Measurements from ENCODE around the gene PHAF1.
"Not testable (repeated sequence)": the region's sequence is repeated elsewhere in the genome, so short reads cannot be mapped to it uniquely, and the experiment has no call there.

PHAF1 gene

DNA sequence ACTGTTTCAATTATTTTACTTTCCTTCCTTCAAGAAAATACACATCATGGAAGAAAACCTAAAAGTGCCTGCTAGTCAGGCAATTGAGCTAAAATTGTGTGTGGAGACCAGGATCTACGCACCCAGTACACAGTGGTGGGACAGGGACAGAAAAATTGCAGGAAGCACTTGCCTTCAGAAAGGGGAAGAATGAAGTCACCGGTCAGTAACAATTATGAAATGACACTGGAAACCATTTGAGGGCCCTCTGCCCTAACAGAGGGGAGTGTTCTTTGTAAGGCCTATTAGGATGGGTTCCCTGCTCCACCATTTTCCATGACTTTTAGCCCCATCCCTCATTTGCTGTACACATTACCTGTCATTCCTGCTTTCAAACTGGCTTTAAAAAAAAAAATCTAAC lies 4.5 kb upstream of the PHAF1 start:
- DNase-seq (ENCODE audit: low spot score) = no peak

DNA sequence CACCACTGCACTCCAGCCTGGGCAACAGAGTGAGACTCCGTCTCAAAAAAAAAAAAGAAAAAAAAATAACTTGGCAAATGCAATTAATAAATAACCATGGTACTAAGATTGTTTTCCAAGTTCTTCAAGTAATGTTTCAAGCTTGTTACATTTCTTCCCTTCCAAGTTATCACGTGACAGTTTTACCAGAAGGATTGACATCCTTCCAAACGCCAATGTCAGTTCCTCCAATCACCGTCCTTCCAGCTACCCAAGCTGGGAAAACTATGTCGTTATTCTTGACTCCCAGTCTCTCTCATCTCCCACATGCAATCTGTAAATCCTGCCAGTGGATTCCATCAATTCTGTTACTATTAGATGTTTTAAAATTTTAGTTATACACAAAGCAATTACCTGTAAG lies 3.9 kb upstream of the PHAF1 start:
- DNase-seq (ENCODE audit: low spot score) = no peak

DNA sequence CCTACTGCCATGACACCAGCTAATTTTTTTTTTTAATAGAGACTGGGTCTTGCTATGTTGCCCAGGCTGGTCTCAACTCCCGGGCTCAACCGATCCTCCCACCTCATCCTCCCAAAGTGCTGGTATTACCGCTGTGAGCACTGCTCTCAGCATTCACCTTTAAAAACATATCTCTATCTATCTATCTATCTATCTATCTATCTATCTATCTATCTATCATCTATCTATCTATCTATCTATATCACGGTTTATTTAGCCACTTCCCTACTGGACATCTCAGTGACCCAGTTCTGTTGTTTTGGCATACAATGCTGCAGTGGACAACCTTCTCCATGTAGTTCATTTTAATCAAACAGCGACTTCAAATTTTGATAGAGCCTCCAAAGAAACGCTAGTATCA lies 1.3 kb upstream of the PHAF1 start:
- no peak for DNase-seq (ENCODE audit: low spot score)

DNA sequence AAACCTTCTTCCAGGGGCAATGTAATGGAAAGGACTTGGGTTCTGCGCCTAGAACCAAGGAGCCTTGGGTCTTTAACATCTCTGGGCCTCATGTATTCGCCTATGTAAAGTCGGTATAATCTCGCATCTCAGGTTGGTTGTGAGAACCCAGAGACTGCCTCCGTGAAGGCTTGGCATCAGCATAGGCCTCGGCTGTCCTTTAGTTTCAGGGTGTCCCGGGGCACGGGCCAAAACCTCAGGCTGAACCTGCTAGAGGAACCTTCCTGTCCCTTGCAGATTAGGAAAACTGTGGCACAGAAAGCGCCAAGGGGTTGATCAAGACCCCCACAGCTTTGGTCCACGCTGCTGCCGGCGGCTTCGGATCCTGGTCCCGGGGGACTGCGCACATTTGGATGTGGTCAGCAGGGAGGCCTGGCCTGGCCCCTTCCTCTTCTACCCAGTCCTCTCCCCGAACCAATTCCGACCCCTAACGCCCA lies 772 bp upstream of the PHAF1 start:
- DNase-seq (ENCODE audit: low spot score) = no peak

DNA sequence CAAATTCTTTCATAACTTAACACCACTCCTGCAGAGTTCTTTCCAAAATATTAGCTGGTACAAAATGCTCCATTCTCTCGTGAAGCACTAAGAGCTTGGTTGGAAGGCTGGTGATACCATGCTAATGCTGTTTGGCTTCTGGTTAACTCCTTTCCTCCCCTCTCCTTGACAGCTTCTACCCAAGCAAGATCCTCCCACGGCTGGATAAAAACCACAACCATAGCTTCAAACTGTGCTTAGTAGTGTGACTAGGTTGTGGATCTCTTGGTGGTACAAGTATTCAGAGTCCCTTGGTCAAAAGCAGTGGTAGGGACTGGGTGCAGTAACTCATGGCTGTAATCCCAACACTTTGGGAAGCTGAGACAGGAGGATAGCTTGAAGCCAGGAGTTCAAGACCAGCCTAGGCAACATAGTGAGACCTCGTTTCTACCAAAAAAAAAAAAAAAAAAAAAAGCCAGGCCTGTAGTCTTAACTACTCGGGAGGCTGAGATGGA lies 2.3 kb downstream of the PHAF1 start:
- no peak for DNase-seq (ENCODE audit: low spot score)

DNA sequence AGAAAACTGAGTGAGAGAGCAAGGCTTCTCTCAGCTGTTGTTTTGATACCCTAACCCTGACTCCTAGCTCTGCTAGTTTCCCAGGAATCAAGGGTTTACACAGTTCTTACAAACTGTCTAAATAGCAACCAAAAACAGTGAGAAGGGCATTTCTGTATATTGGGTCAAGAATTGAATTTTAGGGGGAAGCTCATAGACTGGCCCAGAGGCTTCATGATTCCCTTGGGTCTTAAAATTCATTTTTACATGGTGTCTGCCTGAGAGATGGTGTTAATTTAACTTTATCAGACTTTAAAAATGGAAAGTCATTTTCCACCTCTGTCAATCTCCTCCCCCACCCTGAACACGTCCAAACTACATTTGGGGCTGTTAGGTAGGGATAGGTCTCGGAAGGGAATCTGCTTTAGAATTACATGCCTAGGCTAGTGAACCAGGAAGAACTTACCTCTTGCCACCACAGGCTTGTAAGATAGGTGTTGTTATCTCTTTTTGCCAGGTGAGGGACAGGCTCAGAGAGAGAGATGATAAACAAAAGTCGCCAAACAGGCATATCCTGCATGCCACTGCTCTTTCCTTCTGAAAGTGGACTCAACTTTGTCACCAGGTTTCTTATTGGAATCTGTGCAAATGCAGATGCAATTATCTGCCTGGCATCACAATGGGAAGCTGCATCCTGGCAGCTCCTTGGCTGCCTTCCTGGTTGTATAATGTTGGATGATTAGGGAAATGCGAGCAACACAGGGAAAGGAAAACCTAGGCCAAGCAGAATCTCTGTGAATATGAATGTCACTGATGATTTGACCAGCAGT lies 3.1 kb downstream of the PHAF1 start:
- DNase-seq (ENCODE audit: low spot score) = no peak

DNA sequence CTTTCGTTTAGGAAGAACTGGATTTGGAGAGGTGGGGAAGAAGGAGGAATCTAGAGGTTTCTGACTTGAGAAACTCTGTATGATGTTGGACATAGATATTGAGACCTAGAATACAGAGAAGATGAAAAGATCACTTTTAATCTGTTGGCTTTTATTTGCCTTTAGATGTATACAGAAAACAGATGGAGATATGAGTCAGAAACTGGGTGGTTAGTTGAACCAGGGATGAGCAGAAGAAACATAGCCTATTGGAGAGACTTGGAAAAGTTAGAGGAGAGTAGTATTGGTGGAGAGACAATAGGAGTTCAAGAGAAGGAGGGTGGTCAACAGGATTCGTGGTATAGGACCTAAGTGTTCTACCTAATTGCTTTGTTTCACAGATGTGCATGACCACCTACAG lies 5.1 kb downstream of the PHAF1 start:
- no peak for DNase-seq (ENCODE audit: low spot score)

DNA sequence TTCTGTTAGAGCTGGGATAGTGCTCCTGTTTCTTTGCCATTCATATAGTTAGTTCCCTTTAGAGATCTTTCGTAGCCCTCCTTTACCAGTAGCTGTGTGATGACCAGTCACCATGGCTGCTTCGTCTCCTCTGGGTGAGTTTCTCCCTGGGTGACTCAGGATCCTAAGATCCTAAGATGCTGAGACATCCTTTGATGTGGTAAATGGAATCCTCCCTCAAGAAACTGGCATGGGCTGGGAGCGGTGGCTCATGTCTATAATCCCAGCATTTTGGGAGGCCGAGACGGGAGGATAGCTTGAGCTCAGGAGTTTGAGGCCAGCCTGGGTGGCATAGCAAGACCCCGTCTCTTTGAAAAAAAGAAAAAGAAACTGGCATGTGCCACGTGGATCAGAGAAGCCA lies 5.9 kb downstream of the PHAF1 start:
- peak; percentile 89 for DNase-seq (ENCODE audit: low spot score)

DNA sequence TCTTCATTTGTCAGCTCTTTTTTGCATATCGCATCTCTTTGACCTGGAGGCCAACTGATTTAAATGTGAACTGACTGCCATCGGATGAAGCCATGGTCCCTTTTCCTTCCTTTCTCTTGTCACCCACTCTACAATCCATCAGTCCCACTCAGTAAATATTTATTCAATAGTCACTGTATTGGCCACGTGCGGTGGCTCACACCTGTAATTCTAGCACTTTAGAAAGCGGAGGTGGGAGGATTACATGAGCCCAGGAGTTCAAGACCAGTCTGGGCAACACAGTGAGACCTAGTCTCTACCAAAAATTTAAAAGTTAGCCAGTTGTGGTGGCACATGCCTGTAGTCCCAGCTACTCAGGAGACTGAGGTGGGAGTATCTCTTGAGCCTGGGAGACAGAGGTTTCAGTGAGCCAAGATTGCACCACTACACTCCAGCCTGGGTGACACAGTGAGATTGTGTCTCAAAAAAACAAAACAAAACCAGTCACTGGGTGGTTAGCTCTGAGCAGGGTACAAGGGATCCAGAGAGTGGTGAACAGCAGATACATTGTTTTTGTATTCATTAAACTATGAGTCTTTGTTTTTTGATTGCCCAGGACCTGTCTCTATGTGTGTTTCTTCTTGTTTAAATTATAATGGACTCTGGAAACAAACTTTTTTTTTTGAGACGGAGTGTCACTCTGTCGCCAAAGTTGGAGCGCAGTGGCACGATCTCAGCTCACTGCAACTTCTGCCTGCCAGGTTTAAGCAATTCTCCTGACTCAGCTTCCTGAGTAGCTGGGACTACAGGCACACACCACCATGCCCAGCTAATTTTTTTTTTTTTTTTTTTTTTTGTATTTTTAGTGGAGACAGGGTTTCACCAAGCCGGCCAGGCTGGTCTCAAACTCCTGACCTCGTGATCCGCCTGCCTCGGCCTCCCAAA lies 6.9 kb downstream of the PHAF1 start:
- no peak for DNase-seq (ENCODE audit: low spot score)

DNA sequence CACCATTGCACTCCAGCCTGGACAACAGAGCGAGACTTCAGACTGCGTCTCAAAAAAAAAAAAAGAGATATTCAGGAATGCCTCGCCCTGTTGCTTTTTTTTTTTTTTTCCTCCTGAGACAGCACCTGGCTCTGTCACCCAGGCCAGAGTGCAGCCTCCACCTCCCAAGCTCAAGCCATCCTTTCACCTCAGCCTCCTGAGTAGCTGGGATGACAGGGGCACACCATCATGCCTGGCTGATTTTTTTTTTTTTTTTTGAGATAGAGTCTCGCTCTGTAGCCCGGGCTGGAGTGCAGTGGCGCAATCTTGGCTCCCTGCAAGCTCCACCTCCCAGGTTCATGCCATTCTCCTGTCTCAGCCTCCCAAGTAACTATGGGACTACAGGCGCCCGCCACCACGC lies 8.0 kb downstream of the PHAF1 start:
- DNase-seq (ENCODE audit: low spot score) = no peak

DNA sequence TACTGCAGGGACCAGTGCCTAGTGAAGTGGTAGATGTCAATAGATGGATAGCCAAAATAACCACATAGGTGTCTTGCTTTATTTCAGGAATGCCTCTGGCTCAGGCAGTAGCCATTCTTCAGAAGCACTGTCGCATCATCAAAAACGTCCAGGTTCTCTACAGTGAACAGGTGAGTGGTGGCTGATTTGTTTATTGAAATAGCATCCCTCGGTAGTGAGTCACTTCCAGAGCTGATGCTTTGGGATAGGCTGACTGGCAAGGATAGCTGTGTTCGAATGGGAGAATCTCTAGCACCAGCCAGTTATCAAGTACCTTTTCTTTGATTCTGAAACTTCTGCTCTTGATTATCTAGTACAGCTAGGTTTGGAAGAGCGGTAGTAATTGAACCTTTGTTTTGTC lies 10.3 kb downstream of the PHAF1 start:
- DNase-seq (ENCODE audit: low spot score) = no peak

DNA sequence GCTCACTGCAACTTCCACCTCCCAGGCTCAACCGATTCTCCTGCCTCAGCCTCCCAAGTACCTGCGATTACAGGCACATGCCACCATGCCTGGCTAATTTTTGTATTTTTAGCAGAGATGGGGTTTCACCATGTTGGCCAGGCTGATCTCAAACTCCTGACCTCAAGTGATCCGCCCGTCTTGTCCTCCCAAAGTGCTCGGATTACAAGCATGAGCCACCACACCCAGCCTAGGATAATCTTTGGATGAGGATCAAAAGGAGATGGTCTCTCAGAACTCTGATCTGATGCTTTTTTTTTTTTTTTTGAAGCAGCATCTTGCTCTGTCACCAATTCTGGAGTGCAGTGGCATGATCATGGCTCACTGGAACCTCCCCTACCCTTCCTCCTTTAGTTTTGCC lies 13.1 kb downstream of the PHAF1 start:
- not testable (repeated sequence) for DNase-seq (ENCODE audit: low spot score)

DNA sequence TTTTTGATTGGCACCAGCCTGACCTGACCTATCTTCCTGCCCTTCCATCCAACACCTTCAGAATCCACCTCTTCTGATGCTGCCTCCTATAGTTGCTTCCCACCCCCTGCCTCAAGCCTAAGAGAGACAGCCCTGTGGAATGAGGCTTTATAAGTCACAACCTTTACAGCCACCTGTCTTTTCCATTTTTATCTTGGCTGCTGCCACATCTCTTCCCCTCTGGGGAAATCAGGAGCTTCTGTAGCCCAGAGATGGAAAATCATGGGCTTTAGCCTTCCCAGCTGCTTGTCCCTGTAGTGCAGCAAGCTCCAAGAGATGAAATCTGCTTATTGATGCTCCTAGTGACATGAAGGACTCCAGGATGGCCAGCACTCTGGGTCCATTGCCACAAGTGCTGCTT lies 18.7 kb downstream of the PHAF1 start:
- no peak for DNase-seq (ENCODE audit: low spot score)

DNA sequence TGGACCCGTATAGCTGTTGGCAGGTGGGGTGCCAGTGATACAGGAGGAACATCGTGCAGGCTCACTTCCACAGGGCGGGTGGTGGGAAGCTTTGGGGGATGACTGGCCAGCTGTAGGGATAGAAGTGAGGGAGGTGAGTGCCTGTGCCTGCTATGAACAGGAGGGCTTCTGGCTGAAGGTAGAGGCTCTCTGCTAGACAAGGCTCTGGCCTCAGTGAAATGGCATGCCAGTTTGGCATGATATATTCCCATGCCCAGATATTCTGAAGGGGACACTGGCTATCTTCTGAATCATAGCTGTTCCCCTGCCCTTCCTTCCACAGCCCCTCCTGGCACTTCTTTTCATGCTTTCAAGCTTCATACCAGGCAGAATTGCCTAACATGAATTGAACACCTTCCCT lies 19.1 kb downstream of the PHAF1 start:
- no peak for DNase-seq (ENCODE audit: low spot score)

DNA sequence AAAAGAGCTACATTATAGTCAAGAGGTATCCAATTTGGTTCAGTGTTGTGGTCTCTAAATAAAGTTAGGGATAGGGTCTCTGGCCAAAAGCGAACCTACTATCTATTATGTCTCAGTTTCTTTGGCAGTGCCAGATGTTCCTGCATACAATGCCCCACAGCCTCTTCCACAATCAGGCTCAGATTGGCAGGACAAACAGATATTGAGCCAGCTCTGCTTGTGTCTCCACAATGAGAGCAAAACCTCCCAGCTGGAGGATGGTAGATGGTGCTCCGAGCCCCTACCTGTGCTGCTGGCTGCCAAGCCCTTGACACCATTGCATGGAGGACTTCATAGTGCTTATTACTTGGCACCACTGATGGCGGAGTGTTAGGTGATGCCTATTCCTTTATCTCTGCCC lies 19.7 kb downstream of the PHAF1 start:
- DNase-seq (ENCODE audit: low spot score) = no peak

DNA sequence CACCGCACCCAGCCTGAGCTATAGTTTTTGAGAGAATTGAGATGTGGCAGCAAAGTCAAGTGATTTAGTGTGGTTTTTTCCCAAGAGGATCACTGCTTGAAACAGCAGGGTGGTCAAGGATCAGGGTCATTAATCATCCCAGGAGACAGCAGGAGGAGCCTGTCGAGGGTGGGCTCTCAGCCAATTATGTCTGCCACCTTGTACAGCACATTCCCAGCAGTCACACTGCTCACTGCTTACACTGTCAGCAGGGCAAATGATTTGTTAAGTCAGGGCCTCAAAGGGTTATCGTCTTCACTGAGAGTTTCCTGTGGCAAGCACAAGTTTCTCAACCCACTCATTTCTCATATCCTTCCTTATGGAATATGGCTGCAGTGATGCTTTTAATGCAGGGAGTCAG lies 27.9 kb downstream of the PHAF1 start:
- no peak for DNase-seq (ENCODE audit: low spot score)

DNA sequence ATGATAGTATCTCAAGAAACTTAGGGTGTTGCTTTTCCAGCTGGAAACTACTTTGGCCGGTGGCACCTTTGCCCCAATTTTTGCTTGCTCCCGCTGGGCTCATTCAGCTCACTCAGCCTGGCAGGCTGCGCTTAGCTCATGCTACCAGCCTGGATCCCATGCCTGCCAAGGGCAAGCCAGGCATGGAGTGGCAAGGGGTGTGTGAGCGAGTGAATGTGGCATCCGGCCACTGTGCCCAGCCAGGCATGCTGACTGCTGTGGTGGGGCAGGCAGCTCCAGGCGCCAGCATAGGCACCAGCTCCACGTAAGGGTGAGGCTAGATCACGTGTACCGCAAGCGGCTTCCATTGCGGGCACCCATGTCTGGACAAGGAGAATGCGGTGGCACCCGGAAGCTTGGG lies 31.6 kb downstream of the PHAF1 start:
- DNase-seq (ENCODE audit: low spot score) = no peak

DNA sequence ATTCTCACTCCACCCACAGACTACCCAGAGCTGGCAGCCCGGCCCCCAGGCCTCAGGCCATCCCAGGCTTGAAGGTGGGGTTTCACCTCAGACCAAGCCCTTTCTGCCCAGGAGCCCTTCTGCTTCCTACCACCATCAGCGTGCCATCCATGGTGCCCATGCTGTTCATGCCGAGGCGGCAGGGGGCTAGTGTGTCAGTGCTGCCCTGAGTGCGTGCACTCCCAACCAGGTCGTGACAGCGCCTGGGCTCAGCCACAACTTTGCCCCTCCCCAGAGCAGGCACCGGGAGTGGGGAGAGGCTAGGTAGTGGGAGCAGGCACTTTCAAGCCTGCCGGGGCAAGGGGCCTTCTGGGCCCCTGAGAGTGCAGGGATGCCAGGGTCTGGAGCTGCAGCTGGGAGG lies 32.6 kb downstream of the PHAF1 start:
- DNase-seq (ENCODE audit: low spot score) = no peak

DNA sequence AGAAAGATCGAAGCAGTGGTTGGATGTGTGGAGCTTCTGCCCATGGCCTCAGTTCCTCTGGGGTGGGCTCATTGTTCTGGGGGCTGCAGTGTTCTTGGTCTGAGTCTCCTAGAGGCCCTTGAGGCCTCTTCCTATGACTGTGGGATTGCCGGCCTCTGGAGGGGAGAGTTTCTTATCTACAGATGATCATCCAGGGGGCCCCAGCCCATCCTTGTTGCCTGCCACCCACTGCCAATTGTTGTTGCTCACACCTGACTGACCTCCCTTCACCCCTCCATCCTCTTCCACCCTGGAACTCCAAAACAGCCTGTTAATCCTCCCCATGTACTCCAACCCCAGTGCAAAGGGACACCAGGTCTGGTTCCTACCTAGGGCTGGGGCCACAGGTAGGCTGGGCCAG lies 35.2 kb downstream of the PHAF1 start:
- no peak for DNase-seq (ENCODE audit: low spot score)

DNA sequence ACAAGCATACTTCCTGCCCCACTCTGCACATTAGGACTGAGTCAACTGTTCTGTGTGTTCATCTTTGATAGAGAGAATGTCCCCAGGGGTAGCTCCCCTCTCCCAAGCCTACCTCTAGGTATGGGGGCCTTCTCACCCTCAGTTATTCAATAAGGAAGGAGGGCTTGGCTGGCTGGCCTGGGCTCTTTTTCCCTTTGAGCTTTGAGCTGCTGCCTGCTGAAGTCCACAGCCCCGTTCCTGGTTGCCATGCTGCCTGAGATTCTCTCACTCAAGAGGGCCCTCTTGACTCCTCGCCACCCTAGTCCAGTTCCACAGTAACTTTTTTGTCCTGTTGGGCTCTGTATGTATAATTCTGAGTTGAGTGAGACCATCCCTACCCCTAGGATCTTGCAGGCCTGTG lies 36.0 kb downstream of the PHAF1 start:
- no peak for DNase-seq (ENCODE audit: low spot score)

DNA sequence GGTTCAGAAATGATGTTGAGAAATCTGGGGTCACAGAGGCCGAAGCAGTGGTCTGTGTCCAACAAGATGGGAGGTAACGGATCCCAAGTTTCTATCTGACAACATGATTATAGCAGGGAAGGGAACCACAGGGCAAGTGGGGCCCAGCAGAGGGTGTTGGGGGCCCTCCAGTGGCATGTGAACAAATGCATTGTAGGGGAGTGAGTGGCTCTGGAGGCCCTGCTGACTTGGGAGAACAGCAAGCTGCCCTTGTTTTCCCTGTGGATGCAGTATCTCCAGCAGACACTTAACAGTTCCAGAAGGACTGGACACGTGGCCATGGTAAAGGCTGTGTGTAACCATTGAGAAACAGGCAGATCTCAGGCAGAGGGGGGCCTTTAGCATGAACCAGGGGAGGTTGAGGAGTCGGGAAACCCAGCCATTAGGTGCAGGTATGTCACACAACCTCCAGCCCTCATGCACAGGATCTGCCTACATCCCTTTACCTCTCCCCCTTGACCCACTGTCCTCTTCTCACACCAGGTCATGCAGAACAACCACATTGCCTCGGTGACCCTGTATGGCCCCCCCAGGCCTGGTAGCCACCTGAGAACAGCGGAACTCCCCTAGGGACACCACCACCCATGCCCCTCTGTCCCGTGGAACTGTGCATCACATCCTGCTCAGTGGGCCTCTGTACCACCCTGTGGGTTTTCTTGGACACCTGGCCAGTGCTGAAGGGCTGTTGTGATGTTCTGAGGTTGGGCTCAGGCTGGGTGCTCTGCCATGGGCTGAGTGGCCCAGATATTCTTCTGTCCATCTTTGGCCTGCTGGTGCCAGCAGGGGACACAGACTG lies 37.0 kb downstream of the PHAF1 start:
- no peak for DNase-seq (ENCODE audit: low spot score)

DNA sequence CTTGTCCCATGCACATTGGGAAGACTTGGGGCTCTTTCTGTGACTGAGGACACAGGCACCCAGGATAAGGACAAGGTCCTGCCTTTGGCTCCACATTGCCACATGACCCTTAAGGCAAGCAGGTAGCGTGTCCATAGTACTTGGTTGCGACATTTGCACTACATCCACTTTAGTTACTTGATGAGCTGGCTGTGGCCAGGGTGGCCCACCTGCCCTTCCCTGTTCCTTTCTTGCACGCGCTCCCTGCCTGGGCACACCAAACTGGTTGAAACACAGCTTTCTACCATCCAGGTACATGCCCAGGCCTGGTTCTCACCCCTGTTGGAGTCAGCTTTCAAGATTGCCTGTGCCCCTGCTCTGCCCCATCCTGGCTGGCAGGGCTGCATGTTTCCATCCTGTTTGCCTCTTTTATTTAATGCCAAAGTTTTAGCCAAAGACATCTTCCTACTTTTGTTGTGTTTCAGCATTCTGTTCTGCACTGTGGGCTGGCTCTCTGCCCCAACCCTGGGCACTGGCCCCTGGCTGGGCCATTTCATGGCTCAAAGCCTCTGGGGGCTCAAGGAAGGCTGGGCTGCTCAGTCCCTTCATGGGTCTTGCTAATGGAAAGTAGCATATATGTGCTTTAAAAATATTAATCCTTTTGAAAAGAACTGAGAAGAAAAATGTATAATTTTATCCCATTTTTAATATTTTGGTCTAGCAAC lies 37.8 kb downstream of the PHAF1 start:
- DNase-seq (ENCODE audit: low spot score) = no peak

Data from RKO (cell line).